OCI-LY3 (cell line): ENCODE data around the gene CITED4.

Experiments used
- H2AFZ ChIP-seq: fragments of 200-600, 300-600 bp; shearing (Covaris generic); 2 replicates; pipeline ENCODE4 v1.6.0; 2014; ENCODE audit warnings: antibody characterized with exemption, low read depth, low read length
- H3K27ac ChIP-seq: fragments of 200-600, 300-600 bp; sonication (generic); 2 replicates; pipeline ENCODE4 v1.5.1; 2014; ENCODE audit warnings: mild to moderate bottlenecking, low read length, moderate library complexity, mixed read lengths
- H3K27me3 ChIP-seq: fragments of 200-600, 300-600 bp; sonication (generic); 2 replicates; pipeline ENCODE4 v1.6.1; 2014; ENCODE audit warnings: low read depth, low read length, mixed read lengths
- H3K36me3 ChIP-seq: fragments of 200-600, 300-600 bp; sonication (generic); replicated peaks from 2 replicates; pipeline ENCODE3; 2014; ENCODE audit warnings: low read depth, low read length, mixed read lengths
- H3K4me1 ChIP-seq: fragments of 300-600, 200-600 bp; sonication (generic); 2 replicates; pipeline ENCODE4 v1.6.1; 2014; ENCODE audit warnings: low read length, mixed read lengths
- H3K4me2 ChIP-seq: fragments of 200-600, 300-600 bp; sonication (generic); 2 replicates; pipeline ENCODE4 v1.6.1; 2014; ENCODE audit warnings: low read length, mixed read lengths
- H3K4me3 ChIP-seq: fragments of 300-600, 200-600 bp; sonication (generic); 2 replicates; pipeline ENCODE4 v1.5.1; 2014; ENCODE audit warnings: antibody characterized with exemption, mild to moderate bottlenecking, low read length, moderate library complexity
- H3K79me2 ChIP-seq: fragments of 300-600, 200-600 bp; shearing (Covaris generic); 2 replicates; pipeline ENCODE4 v1.6.1; 2014; ENCODE audit warnings: mild to moderate bottlenecking, low read length, mixed read lengths
- H3K9ac ChIP-seq: fragments of 300-600, 200-600 bp; shearing (Covaris generic); 2 replicates; pipeline ENCODE4 v1.6.0; 2014; ENCODE audit warnings: mild to moderate bottlenecking, low read length, moderate library complexity
- H3K9me3 ChIP-seq: fragments of 200-600, 300-600 bp; shearing (Covaris generic); 2 replicates; pipeline ENCODE4 v1.6.1; 2014; ENCODE audit warnings: low read length, mixed read lengths; ENCODE audit not compliant: insufficient read depth
- H4K20me1 ChIP-seq: fragments of 200-600, 300-600 bp; sonication (generic); 2 replicates; pipeline ENCODE4 v1.6.1; 2016; ENCODE audit warnings: low read length, mixed read lengths; ENCODE audit not compliant: insufficient read depth
- CTCF ChIP-seq: fragments of 200-600, 300-600 bp; sonication (generic); IDR thresholded peaks from 2 replicates; pipeline ENCODE4 v1.5.1; 2014; ENCODE audit warnings: antibody characterized with exemption, low read length, low read depth
- EZH2phosphoT487 ChIP-seq: fragments of 200-600 bp; shearing (Covaris generic); IDR thresholded peaks from 2 replicates; pipeline ENCODE4 v1.6.1; 2018; ENCODE audit warnings: antibody characterized with exemption, mixed run types, low read depth

The CITED4 gene

GRCh38 chr1:40907899-40908298 lies 45.7 kb upstream of the CITED4 start:
- Histone ChIP-seq H3K27ac (no peak overlapping the region), H4K20me1 (no peaks in the 10 kb centered on the region)
- TF ChIP-seq CTCF (no peak), EZH2phosphoT487 (no peak)

DNA sequence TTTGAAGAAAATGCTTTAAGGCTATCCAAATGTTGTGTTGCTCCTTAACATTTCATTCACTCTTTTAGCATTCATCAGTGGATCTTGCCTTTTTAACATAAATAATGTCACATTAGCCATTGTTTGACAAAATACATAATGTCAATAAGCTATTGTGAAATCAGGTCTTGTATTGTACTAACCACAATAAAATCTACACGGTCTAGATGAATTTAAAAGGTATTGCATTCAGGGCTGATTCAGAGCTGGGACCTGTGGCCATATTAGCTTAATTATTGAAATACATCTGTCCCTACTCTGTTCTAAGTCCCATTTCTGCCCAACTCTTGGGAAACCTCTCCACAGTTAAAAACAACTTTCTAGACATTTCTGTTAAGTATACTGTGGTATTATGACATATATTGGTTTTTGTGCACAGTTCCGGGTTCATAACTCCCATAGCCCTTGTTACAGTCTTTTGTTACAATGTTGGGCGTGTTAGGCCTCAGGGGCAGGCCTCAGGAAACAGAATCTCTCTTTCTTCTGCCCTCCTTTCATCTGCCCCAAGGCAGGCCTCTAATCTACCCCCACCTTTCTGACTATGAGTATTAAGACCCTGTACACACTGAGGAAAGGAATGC lies 44.7 kb upstream of the CITED4 start:
- TF ChIP-seq EZH2phosphoT487 = no peak
- TF ChIP-seq CTCF = no peak
- Histone ChIP-seq H3K36me3 (no peaks in the 10 kb centered on the region), H3K9ac (no peak overlapping the region), H3K4me3 (no peak overlapping the region), H3K4me2 (no peak overlapping the region), H2AFZ (no peak overlapping the region), H3K27me3 (no peaks in the 10 kb centered on the region), H3K27ac (no peak overlapping the region), H3K9me3 (no peaks in the 10 kb centered on the region), H3K79me2 (no peaks in the 10 kb centered on the region), H3K4me1 (no peaks in the 10 kb centered on the region), H4K20me1 (no peaks in the 10 kb centered on the region)

More at GRCh38 chr1:40907899-40908298, 45.7 kb upstream of the CITED4 start:
- no peak overlapping the region for H3K4me2 ChIP-seq
- no peaks in the 10 kb centered on the region for H3K79me2 ChIP-seq
- H3K9ac ChIP-seq = no peak overlapping the region
- no peak overlapping the region for H3K4me3 ChIP-seq
- H3K36me3 ChIP-seq = no peaks in the 10 kb centered on the region
- H3K27me3 ChIP-seq = no peaks in the 10 kb centered on the region
- no peaks in the 10 kb centered on the region for H3K9me3 ChIP-seq
- H2AFZ ChIP-seq = no peak overlapping the region
- no peaks in the 10 kb centered on the region for H3K4me1 ChIP-seq

DNA sequence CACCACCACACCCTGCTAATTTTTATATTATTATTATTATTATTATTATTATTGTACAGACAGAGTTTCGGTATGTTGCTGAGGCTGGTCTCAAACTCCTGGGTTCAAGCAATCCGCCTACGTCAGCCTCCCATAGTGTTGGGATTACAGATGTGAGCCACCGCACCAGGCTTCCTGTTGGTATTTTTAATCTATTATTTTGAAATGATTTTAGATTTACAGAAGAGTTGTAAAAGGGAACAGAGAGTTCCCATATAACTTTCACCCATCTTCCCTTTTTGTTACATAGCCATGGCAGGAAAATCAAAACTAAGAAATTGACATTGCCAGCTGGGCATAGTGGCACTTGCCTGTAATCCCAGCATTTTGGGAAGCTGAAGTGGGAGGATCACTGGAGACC lies 42.9 kb upstream of the CITED4 start:
- H3K27ac ChIP-seq = no peak overlapping the region

GRCh38 chr1:40903106-40903505 lies 40.9 kb upstream of the CITED4 start:
- TF ChIP-seq CTCF = no peak
- no peak for TF ChIP-seq EZH2phosphoT487

More for the DNA sequence above, 42.9 kb upstream of the CITED4 start:
- H3K9me3 ChIP-seq = no peaks in the 10 kb centered on the region
- H3K4me1 ChIP-seq = no peaks in the 10 kb centered on the region
- no peak overlapping the region for H3K4me2 ChIP-seq
- H3K79me2 ChIP-seq = no peaks in the 10 kb centered on the region
- TF ChIP-seq EZH2phosphoT487 = no peak
- no peak for TF ChIP-seq CTCF
- H4K20me1 ChIP-seq = no peaks in the 10 kb centered on the region
- no peaks in the 10 kb centered on the region for H3K36me3 ChIP-seq
- no peak overlapping the region for H3K4me3 ChIP-seq
- no peak overlapping the region for H3K9ac ChIP-seq
- H3K27me3 ChIP-seq = no peaks in the 10 kb centered on the region
- no peak overlapping the region for H2AFZ ChIP-seq

More at GRCh38 chr1:40903106-40903505, 40.9 kb upstream of the CITED4 start:
- Histone ChIP-seq H3K4me1 (peaks cover 8% of the 10 kb centered on the region), H3K4me2 (no peak overlapping the region), H3K27ac (no peak overlapping the region), H3K27me3 (no peaks in the 10 kb centered on the region), H3K79me2 (no peaks in the 10 kb centered on the region), H2AFZ (no peak overlapping the region), H3K9me3 (no peaks in the 10 kb centered on the region), H4K20me1 (no peaks in the 10 kb centered on the region), H3K36me3 (no peaks in the 10 kb centered on the region), H3K9ac (no peak overlapping the region), H3K4me3 (no peak overlapping the region)
